Stimulated activated CD4-positive, alpha-beta T cell treated with anti-CD3 and anti-CD28 coated beads, Interleukin-4, amount 100 ng/mL, for 24 hours (primary cell): Measurements from ENCODE around the gene HOXA10.
A peak's percentile ranks its signal among the peaks of the same experiment; 100 is the strongest.

ENCODE experiments used
- DNase-seq: peaks from one replicate; pipeline ENCODE4 v3.0.0-alpha.2; 2020

Gene HOXA10

GRCh38 chr7:27189997-27190748 is 16.1 kb upstream of the HOXA10 start:
- DNase-seq: no peak

DNA sequence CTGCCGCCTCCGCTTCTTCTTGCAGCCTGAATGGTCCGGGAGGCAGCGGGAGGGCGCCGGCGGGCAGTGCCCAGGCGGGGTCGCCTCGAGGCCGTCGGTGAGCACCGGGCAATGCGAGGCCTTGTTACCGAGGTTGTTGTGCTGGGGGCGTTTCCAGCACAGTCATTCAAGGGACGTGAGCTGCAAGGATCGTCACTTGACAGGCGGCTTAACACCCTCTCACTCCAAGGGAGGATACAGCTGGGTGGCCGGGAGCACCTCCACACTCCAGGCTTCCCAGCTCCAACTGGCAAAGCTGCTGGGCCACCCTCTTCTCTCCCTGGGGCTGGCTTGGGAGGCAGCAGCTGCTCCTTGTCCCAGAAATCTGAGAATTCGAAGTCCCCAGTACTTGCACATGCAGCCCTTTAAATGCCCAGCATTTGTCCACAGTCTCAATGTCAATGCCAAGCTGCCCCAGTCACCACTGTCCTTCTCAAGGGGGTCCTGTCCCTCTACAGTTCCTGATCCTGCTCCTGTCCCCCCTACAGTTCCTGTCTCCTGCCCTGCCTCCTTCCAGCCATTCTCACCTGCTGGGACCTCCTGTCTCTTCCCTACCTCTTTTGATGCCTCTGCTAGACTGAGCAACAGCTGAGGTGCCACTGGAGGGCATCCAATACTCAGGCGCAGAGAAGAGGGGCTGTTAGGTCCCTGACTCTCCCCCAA is 15.3 kb upstream of the HOXA10 start:
- no peak for DNase-seq

DNA sequence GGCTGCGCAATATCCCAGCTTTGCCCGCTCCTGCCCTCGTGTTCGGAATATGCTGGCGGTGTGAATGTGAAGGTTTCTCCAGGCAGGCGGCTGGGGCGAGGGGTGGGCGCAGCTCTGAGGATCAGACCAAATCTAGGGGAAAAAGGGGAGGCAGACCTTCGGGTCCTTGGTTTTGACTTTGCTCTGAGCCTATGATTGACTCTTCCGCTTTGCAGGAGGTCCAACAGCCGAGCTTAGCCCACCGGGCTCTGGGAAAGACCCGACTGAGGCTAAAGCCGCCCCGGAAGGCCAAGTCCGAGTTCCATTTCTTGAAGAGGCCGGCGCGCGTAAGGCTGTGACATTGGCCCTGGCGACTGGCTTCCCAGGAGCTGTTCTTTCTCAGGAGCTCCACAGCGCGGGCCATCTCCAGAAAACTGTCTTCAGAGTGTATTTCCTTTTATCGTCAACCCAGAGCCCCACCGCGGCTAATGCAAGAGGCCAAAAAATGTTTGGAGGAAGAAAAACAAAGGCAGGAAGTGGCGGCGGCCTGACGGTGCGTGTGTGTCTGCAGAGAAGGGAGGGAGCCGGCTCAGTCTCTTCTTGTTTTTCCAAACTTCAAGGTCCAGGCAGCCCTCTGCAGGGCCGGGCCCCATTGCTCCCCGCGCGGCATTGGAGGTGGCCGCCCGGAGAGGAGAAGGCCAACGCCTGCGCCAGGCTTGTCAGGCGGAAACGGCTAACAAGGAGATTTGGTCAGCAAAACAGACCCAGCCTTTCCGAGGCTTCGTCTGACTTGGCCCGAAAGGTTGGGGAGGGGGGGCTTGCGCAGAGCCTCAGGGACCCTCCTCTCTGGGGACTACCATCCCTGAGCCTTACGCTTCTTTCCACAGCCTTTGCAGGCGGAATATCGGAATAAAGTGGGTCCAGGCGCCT is 14.5 kb upstream of the HOXA10 start:
- no peak for DNase-seq

GRCh38 chr7:27187475-27188385 is 13.6 kb upstream of the HOXA10 start:
- no peak for DNase-seq

DNA sequence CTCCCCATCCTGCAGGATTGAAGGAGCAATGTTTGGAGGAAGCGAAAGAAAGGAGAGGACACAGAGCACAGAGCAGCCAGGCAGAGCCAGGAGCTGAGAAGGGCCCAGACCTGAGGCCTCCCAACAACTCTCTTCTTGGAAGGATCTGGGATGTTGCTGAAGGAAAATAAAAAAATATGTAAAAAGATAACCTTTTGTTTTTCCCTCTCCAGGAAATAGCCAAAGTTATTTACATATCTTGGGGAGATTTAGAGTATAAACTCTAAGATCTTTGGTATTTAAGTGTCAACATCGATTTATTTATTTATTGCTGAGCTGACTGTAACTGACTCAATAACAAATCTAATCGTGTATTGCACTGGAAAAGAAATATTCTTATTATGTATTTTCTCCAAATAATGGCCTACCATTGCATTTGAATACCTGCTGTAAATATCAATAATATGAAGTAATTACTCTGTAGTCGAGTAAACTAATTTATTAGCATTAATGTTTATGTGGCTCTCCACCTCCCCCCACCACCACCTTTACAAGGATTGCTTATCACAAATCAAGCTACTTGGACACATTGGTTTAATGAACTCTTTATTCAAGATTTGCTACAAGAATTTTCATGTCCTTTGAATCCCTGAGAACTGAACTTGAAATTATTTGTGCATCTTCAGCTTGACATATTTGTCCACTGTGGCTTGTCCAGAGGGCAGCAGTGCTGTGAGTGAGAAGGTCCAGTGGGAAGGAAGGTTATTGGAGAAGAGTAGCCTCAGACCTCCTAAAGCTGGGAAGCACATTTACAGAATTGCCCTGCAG is 12.8 kb upstream of the HOXA10 start:
- DNase-seq: no peak

DNA sequence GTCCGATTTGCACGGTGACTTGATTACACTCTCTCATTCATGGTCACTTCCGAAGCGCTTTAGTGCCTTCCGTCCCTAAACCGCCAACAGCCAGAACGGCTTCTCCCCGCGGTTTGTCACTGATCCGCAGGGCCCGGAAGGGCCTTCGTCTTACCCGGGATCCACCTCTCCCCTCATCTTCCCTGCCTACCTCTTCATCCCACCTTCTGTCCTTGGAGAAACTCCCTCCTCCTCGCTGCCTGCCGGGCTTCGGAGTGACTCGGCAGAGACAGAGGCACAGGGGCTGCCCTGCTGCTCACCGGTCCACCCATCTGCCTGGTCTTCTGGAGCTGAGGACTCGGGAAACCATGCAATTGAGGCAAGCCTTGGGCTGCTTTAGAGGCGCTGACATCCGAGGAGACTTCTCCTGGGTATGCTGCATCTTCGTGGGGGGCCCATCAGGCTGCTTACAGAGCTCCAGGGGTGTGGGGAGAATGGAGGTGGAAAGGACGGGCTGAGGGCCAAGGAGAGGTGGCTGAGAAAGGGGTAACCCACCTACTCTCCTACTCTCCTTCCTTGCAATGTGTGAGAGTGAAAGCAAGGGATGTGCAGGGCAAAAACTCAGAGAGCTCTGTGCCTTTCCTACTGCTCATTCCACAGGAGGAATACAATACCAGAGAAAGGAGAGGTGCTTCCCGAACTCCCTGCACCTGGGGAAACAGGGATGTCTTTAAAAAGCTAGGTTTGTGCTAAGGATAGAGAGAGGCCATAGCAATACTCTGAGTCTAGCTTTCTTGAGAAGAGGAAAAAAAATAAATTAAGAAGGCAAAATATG is 11.9 kb upstream of the HOXA10 start:
- DNase-seq: no peak

GRCh38 chr7:27185013-27185853 is 11.1 kb upstream of the HOXA10 start, which contains the start of gene HOXA11:
TSS of gene HOXA11 (minus strand) at chr7:27185232. CDS start at chr7:27185144, 88 bp downstream.
- no peak for DNase-seq

GRCh38 chr7:27184337-27185012 is 10.4 kb upstream of the HOXA10 start:
- no peak for DNase-seq

DNA sequence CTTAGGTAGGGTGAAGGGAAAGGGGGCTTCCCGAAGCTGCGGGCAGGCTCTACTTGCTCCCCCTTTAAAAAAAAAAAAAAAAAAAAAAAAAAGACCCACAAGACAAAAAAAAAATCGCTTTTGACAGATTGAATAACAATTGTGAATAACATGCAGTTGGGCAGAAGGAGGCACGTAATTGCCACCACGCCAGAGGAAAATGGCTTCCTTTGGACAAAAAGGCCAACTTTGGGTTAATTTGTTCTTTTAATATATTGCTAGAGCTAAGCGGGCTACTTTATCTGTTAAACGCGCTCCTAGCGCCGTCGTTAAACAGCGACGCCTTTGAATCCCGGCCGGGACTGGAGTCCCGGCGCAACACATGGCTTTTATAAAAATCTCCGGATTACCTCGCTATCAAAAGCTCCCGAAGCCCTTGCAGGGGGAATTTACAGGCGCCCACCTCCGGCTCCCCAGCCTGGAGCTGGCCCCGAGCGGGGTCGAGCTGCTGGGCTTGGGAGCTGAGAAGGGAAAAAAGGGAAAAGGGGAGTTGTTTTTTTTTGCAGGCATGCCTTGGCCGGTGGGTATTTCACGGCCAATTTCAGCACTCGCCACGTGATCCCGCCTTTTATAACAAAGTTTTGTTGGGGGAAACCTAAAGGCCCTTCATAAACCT is 9.7 kb upstream of the HOXA10 start:
- DNase-seq: no peak

DNA sequence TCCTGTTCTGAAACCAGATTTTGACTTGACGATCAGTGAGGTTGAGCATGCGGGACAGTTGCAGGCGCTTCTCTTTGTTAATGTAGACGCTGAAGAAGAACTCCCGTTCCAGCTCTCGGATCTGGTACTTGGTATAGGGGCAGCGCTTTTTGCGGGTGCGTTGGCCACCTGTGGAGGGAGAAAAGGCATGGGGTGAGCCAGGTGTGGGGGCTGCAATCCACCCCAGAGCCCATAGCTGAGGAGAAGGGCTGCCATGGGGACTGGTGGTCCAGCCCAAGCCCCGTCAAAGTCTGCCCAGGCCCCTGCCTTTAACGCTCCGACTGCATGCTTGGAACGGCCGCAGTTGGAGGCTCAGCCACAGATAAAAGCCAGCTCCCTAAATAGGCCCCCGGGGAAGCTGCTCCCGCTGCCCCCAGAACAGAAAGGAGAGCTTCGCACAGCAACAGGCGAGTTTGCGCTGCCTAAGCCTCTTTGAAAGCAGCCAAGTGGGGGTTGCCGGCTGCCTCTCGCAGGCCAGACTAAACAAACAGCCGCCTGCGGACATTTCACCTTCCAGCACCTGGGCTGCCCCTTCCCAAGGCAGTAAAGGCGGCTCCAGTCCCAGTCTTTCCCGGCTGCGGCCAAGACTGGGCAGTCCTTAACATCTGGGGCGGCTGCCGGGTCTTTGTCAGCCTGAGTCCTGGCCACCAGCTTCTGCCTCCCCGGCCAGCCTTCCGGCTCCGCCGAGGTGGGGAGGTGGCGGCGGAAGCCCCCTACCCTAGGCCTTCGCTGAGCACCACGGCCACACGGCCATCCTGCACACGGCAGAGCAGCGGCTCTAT is 9.0 kb upstream of the HOXA10 start:
- DNase-seq: no peak

- DNase-seq: no peak
Observed at GRCh38 chr7:27182285-27182841, 8.2 kb upstream of the HOXA10 start.

DNA sequence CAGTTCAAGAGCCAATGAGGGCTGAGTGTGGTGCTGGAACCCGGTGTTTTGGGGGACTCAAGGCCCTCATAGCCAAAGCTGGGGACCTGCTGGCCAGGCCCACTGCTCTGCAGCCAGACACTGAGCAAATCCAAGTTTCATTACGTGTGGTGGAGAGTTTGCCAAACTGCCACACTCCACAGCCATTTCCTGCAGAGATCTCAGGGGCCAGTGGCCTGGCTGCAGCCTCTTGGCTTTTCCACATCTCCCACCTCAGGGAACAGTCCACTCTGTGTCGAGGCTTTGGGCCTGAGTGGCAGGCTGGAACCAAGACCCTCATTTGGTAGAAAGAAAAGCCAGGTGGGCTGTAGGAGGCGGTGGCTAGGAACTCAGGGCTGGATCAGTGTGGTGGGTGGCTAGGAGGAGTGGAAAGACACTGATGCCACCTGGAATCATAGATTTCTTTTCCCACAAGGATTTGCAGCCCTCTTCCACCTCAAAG is 7.7 kb upstream of the HOXA10 start:
- DNase-seq: no peak

DNA sequence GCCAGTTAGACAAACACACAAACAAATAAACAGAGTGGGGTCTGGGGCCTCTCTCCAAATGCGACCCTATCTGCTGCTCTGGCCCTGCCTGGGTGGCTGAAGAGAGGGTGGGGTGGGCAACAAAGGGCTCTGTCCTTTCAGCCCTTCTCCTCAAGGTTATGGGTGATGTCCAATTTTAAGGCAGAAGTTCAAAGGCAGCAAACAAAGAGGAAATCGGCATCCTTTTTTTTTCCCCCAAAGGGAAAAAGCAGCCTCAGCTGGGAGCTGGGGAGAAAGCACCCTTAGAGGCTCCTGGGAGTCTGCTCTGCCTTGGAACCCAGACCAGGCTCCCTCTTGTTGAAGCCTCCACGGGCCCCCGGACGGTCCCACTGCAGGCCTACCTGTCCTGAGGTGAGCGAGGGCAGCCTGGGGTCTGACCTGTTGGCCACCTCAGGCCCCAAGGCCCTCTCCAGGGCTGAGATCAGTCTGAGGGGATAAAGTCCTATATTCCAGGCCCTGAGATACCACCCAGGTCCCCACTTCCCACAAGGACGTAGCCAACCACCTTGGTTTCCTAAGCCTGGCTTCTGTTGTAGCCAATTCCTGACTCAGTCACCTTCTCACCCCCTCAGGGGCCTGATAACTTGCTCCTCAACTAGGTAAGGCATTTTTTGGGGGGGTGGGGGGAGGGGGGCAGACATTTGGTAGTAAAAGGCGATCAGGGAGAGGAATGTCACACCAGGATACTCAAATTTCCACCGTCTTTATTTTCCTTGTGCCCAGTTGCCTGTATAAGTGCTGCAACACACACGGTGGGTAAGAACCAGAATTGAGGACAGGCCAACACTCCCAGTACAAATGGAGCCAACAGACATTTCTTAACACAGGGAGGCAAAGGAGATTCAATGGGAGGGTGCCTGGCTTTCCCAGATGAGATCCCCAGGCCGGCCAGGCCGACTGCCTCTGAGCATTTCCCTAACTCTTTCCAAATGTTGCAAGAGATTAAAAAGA is 6.6 kb upstream of the HOXA10 start:
- no peak for DNase-seq

DNA sequence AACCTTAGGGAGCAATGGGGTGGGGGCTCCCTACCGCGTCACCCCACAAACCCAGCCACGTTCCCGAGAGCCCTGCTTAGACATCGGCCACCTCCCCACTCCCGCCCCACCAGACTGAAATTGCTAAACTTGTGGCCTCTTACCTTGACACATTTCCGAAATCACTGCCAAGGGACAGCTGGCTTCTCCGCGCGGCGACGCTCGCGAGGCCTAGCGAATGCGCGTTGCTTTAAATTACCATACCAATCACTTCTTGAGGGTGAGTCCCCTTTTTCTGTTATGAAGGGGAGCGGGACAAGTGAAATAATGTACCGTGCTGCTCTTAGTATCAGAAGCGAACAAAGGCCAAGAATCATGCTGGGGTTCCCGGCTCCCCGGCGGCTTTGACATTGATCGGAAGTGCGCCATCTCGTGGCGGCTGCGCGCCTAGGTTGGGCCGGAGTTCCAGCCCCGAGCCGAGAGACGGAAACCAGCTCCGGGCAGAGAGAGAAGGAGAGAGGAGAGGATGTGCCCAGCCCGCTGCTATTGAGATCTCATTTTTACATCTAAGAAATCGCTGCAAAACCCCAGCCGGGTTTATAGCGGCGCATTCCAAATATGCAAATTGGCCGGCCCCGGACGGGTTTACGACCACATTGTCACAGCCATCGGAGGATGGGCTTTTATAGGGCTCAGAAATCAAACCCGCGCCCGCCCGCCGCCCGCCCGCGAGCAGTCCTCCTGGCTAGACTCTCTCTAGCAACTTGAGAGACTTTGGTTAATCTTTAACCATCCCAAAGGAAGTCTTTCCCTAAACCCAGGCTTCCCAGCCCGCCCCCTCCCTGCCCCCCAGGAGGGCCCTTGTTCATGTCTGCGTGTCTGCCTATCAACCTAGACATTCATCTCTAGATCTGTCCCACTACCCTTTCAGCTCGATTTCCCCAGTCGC is 5.6 kb upstream of the HOXA10 start:
- DNase-seq: peak; percentile 66
